ENCODE data around the gene WFDC1.

DNA sequence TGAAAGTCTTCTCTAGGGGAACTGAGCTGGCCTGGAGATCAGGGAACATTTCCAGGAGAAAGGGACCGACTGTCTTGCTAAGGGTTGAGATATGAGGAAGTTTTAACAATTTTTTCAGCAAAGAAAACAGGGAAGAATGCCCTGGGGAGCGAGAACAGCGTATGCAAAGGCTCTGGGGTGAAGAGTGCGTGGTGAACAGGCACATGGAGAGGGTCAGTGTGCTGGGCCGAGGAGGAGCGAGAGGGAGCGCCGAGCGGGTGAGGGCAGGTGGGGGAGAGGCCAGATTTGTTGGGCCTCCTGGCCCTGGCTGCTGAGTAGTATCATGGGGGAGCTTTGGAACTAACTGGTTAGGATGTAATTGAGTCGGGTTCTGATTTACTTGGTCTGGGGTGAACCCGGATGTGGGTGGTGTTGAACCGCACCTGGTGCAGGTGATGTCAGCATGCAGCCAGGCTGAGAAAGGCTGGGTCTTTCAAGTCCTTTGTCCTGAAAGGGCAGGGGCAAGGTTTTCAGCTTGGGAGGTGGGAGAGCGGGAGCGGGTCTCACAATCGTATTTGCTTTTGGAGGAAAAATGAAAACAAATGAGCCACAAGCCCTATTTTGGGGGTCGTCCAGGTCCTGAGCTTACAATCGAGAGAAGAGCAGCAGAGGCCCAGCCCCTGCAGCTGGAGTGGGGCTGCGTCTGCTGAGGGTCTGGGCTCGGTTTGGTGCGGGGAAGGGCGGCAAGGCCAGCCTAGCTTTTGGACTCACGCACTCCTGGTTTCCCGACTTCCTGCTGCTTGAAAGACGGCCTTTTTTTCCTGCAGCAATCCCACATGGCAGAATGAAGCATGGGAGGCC lies 11.1 kb upstream of the WFDC1 start:
- TF ChIP-seq, protein P1, sequence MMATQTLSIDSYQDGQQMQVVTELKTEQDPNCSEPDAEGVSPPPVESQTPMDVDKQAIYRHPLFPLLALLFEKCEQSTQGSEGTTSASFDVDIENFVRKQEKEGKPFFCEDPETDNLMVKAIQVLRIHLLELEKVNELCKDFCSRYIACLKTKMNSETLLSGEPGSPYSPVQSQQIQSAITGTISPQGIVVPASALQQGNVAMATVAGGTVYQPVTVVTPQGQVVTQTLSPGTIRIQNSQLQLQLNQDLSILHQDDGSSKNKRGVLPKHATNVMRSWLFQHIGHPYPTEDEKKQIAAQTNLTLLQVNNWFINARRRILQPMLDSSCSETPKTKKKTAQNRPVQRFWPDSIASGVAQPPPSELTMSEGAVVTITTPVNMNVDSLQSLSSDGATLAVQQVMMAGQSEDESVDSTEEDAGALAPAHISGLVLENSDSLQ (IDR thresholded peaks at IDR 0.05) = no peak
- TF ChIP-seq BHLHE40 (IDR thresholded peaks at IDR 0.05; ENCODE audit: borderline replicate concordance) (no peak), LEF1 (IDR thresholded peaks at IDR 0.05; ENCODE audit: borderline replicate concordance) (no peak)
